SIG-M5 (cell line): ENCODE results near the gene ATE1.
"Not testable (repeated sequence)": the region's sequence is repeated elsewhere in the genome, so short reads cannot be mapped to it uniquely, and the experiment has no call there.

ENCODE experiments used
- DNase-seq: peaks from one replicate; lab custom pipeline; 2025; lab: John Stamatoyannopoulos, UW

Gene ATE1

DNA sequence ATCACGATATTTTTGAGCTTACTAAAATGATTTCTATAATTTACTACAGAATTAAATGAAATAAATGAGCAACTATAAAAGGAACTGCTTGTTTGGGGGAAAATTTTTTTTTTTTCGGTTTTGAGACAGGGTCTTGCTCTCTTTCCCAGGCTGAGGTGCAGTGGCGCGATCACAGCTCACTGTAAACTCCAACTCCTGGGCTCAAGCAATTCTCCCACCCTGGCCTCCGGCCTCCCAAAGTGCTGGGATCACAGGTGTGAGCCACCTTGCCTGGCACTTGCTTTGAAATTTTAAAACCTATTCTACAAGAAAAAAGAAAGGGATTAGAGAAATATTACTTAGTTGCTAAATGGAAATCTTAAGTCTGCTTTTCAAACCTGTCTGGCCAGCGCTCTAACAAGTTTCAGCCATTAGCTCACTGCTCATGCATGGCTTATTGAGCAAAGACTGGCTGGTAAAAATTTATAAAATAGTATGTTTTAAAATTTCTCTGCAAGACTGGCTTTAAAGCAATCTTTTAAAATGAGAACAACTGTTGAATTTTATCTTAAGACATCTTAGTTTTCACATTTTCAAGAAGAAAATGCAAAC, 144.0 kb downstream of the ATE1 start:
- DNase-seq = no peak

GRCh38 chr10:121781101-121781500, 146.7 kb downstream of the ATE1 start:
- no peak for DNase-seq

DNA sequence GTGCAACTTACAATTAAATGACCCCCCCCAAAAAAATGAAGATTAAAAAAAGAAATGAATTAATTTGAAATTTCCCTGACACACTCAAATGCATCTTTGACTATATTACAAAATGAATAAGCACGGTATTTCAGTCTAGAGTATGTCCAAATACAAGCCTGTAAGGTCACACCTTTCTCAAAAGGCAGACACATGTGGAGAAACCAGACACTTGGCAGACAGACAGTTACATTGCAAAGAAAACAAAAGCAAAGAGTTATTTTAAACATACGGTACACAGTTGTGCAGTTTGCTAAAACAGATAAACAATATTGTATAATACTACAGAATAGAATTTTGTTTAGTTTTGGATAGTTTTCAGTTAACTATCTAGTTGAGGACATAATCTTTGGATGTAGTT, 153.0 kb downstream of the ATE1 start:
- DNase-seq = no peak

DNA sequence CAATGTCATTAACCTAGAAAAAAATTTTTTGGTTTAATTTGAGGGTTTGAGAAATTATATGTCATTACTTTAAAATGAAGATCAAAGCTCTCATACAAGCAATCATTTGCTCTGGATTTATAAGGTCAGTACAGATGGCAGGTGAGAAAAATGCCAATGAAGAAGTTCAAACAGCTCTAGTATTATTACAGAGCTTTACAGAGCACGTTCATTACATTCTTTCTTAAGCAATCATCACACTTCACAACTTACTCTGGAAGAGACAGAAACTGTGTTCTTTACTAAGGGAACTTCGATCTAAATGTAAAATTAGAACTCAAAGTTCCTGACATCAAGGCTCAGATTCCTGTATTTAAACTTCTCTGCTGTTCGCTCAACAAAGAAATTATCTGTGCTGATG, 153.4 kb downstream of the ATE1 start:
- DNase-seq = no peak

GRCh38 chr10:121772884-121773283, 154.9 kb downstream of the ATE1 start:
- DNase-seq = no peak

GRCh38 chr10:121772406-121772805, 155.4 kb downstream of the ATE1 start:
- DNase-seq = no peak

- DNase-seq = no peak
Observed at GRCh38 chr10:121771966-121772365, 155.9 kb downstream of the ATE1 start.

DNA sequence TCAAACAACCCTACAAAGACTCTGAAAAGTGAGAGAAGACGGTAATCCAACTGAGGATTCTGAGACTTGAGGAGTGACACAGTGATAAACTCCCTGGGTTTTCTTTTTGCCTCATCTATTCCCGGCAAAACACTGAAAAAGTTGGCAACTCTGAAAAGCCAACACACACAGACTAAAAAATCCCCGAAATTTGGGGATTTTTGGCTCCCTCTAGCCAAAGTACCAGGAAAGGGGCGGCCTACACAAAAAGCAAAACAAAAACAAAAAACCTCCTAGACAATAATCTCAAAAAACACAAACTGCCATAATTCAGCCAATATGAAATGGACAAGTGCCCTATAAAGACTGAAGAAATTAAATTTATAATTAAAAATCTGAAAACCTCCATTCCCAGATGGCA, 161.4 kb downstream of the ATE1 start:
- DNase-seq = no peak

DNA sequence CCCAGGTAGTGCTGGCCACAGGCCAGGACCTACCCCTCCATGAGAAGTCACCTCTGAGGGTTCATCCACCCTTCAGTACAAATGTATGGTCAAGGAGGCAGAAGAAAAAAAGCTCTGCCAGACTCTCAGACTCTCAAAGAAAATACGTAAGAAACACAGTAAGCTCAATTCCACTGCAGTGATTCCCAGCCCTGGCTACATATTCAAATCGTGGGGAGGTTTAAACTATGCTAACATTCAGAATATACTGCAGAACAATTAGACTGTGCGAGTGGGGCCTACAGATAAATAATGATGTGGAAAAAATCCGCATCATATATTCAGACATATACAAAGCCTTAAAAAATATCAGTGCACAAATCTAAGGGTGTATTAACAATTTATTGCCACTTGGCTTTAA, 162.6 kb downstream of the ATE1 start:
- no peak for DNase-seq

DNA sequence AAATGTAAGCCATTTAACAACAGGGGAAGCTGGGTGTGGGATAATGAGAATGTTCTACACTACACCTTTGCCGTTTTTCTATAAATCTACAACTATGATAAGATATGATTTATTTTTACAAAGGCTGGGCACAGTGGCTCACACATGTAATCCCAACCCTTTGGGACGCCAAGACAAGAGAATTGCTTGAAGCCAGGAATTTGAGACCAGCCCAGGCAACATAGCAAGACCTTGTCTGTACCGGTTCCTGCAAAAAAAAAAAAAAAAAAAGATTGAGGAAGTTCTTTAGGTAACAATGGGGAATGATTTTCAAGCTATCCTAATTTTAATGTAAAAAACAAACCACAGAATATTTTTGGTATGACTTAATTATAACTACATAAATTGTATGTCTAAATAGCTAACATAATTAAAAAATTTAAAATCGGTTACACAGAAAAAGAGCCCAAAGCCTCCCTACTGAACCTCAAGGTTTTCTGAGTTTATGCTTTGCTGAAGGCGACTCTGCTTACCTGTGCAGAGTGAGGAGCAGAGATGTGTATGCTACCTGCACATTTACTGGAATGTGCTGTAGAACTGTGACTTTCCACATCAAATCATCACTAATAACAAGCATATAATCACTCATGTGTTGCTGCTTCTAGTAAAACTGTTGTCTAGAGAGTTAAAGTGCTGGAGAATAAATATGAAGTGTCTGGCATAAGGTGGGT, 163.4 kb downstream of the ATE1 start:
- DNase-seq = no peak

GRCh38 chr10:121757241-121757640, 170.6 kb downstream of the ATE1 start:
- not testable (repeated sequence) for DNase-seq

GRCh38 chr10:121755496-121755895, 172.3 kb downstream of the ATE1 start:
- not testable (repeated sequence) for DNase-seq

- no peak for DNase-seq
Observed at GRCh38 chr10:121754666-121755065, 173.2 kb downstream of the ATE1 start.

GRCh38 chr10:121753726-121754476, 173.9 kb downstream of the ATE1 start:
- DNase-seq = no peak

DNA sequence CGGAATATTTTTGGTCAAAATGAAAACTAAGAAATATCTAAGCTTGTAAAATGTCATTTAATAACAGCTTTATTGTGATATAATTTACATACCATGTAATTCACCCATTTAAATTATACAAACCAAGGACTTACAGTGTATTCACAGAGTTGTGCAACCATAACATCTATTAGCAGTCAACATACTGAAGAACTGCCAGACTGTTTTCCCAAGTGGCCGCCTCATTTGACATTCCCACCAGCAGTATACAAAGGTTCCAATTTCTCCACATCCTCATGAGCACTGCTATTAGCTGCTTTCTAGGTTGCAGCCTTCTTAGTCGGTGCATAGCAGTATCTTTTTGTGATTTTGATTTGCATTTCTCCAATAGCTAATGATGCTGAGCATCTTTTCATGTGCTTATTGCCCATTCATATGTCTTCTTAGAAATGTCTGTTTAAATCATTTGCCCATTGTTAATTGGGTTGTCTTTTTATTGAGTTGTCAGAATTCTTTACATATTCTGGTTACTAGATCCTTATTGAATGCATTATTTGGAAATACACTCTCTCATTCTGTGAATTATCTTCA, 176.6 kb downstream of the ATE1 start:
- no peak for DNase-seq

GRCh38 chr10:121747163-121747775, 180.6 kb downstream of the ATE1 start:
- DNase-seq = no peak

DNA sequence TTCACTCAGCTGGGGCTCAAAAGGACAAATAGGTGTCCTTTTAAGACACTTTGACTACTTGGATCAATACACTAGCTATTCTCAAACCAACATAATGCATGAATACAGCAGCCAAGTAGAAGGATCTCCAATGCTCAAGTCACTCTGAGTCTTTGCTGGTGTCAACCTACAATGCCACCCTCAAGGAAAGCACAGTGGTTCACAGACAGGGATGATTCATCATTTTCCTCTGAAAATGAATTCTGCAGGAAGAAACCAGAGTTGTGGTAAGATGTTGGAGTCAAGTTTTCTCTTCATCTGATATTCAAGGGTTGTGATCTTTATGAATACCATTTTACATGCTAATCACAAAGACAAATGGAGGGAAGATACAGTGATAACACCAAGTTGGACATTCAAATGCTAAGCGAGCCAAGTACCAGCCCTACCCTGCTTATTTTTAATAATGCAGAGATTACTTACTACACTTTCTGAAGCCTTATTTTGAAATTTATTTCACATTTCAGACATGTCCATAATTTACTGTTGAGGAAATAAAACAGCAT, 186.5 kb downstream of the ATE1 start:
- no peak for DNase-seq

- no peak for DNase-seq
Observed at GRCh38 chr10:121740069-121740468, 187.8 kb downstream of the ATE1 start.

- DNase-seq = no peak
Observed at GRCh38 chr10:121739114-121739513, 188.7 kb downstream of the ATE1 start.

GRCh38 chr10:121736315-121737130, 191.3 kb downstream of the ATE1 start:
- no peak for DNase-seq

- DNase-seq = no peak
Observed at GRCh38 chr10:121735263-121735662, 192.6 kb downstream of the ATE1 start.
